ENCODE results near the gene CDH16. TPM values are rescaled to one million over a fixed set of nuclear protein-coding genes. Genes with fewer than 3 reads are reported as not detected.
A peak's percentile ranks its signal among the peaks of the same experiment; 100 is the strongest.
"Not testable (repeated sequence)": the region's sequence is repeated elsewhere in the genome, so short reads cannot be mapped to it uniquely, and the experiment has no call there.

The CDH16 gene
- total RNA-seq, 2 experiments from 2014 or later: not detected

- Mint-ChIP-seq H3K9me3 (no peaks in the 10 kb centered on the region), H3K27ac (no peak overlapping the region), H3K4me1 (ENCODE audit: low read depth) (peaks cover 19% of the 10 kb centered on the region), H3K4me3 (no peak overlapping the region), H3K36me3 (peaks cover 14% of the 10 kb centered on the region), H3K27me3 (peaks cover 20% of the 10 kb centered on the region)
- no peak for DNase-seq
- intact Hi-C loops (cut with micrococcal nuclease): loop anchor here (2.0 kb wide), 2 partner anchors 51 to 213 kb away; partner anchors contain the start of genes FBXL8 and TRADD
- CTCF ChIA-PET: interaction anchor here (0.6 kb wide), 1 partner anchor 96 kb away, joined by 4 read pairs; no protein-coding TSS in a partner anchor
- POLR2A ChIA-PET: interaction anchor here (0.8 kb wide), 1 partner anchor 50 kb away, joined by 3 read pairs; no protein-coding TSS in a partner anchor
Observed at GRCh38 chr16:66945939-66946338, 27.3 kb upstream of the CDH16 start.

- Mint-ChIP-seq H3K27me3 (peaks cover 16% of the 10 kb centered on the region), H3K4me1 (ENCODE audit: low read depth) (peaks cover 15% of the 10 kb centered on the region), H3K36me3 (peaks cover 13% of the 10 kb centered on the region)
- DNase-seq; intact Hi-C loops (cut with micrococcal nuclease); H3K9me3 Mint-ChIP-seq; H3K27ac Mint-ChIP-seq; POLR2A ChIA-PET; H3K4me3 Mint-ChIP-seq: not testable (repeated sequence)
- CTCF ChIA-PET: interaction anchor here (0.8 kb wide), 1 partner anchor 9 kb away, joined by 3 read pairs; no protein-coding TSS in a partner anchor
Observed at GRCh38 chr16:66944971-66945370, 26.3 kb upstream of the CDH16 start.

GRCh38 chr16:66944054-66944441, 25.4 kb upstream of the CDH16 start:
- intact Hi-C loops (cut with micrococcal nuclease): no loop called here
- no peak overlapping the region for H3K4me3 Mint-ChIP-seq
- DNase-seq: no peak
- H3K27me3 Mint-ChIP-seq: peaks cover 7% of the 10 kb centered on the region
- ChIA-PET POLR2A (no interaction called here), CTCF (interaction anchor here (0.6 to 1.3 kb wide), 2 partner anchors 75 to 211 kb away, joined by 3 to 6 read pairs; no protein-coding TSS in a partner anchor)
- peaks cover 13% of the 10 kb centered on the region for H3K36me3 Mint-ChIP-seq
- no peaks in the 10 kb centered on the region for H3K9me3 Mint-ChIP-seq
- no peak overlapping the region for H3K27ac Mint-ChIP-seq
- peaks cover 12% of the 10 kb centered on the region for H3K4me1 Mint-ChIP-seq (ENCODE audit: low read depth)

- peaks cover 9% of the 10 kb centered on the region for H3K4me1 Mint-ChIP-seq (ENCODE audit: low read depth)
- POLR2A ChIA-PET: no interaction called here
- H3K27ac Mint-ChIP-seq: no peak overlapping the region
- no peak for DNase-seq
- H3K27me3 Mint-ChIP-seq: peaks cover 3% of the 10 kb centered on the region
- H3K4me3 Mint-ChIP-seq: no peak overlapping the region
- CTCF ChIA-PET: interaction anchor here (0.6 to 1.3 kb wide), 4 partner anchors 17 to 212 kb away, joined by 3 to 6 read pairs (median 4); partner anchors contain the start of gene CES3
- H3K9me3 Mint-ChIP-seq: no peaks in the 10 kb centered on the region
- H3K36me3 Mint-ChIP-seq: peaks cover 13% of the 10 kb centered on the region
- intact Hi-C loops (cut with micrococcal nuclease): no loop called here
Observed at GRCh38 chr16:66943426-66944053, 24.9 kb upstream of the CDH16 start.

DNA sequence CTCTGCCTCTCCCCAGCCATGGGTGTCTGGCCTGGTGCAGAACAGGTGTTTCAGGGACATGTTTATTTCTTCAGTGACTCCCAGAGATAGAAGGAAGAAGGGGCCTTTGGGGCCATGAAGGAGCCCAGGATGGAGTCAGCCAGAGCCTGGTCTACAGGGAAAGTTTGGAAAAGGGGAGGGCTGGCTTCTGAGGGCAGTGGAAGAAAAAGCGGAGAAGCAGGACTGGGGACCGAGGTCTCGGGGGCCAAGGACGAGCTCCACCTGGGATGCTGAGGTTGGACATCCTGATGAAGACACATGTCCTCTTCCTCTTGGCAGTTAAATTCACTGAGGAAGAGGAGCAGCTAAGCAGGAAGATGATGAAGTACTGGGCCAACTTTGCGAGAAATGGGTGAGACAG, 24.3 kb upstream of the CDH16 start:
- H3K27me3 Mint-ChIP-seq: no peaks in the 10 kb centered on the region
- POLR2A ChIA-PET: no interaction called here
- no peak overlapping the region for H3K4me3 Mint-ChIP-seq
- H3K36me3 Mint-ChIP-seq: peaks cover 13% of the 10 kb centered on the region
- peaks cover 6% of the 10 kb centered on the region for H3K4me1 Mint-ChIP-seq (ENCODE audit: low read depth)
- CTCF ChIA-PET: interaction anchor here (0.7 to 1.1 kb wide), 3 partner anchors 18 to 242 kb away, joined by 3 to 4 read pairs (median 3); partner anchors contain the start of gene CES3
- intact Hi-C loops (cut with micrococcal nuclease): no loop called here
- DNase-seq: no peak
- H3K9me3 Mint-ChIP-seq: no peaks in the 10 kb centered on the region
- H3K27ac Mint-ChIP-seq: no peak overlapping the region

DNA sequence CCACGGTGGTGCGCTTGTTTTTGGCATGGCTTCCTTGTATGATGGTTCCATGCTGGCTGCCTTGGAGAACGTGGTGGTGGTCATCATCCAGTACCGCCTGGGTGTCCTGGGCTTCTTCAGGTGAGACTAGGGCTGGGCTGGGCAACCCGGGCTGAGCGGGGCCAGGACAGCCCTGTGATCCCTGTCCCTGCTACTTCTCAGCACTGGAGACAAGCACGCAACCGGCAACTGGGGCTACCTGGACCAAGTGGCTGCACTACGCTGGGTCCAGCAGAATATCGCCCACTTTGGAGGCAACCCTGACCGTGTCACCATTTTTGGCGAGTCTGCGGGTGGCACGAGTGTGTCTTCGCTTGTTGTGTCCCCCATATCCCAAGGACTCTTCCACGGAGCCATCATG, 21.6 kb upstream of the CDH16 start:
- Mint-ChIP-seq H3K4me3 (no peak overlapping the region), H3K36me3 (peaks cover 13% of the 10 kb centered on the region), H3K4me1 (ENCODE audit: low read depth) (peaks cover 22% of the 10 kb centered on the region), H3K27me3 (no peaks in the 10 kb centered on the region), H3K9me3 (no peaks in the 10 kb centered on the region), H3K27ac (no peak overlapping the region)
- CTCF ChIA-PET: no interaction called here
- DNase-seq: no peak
- POLR2A ChIA-PET: no interaction called here
- intact Hi-C loops (cut with micrococcal nuclease): no loop called here

- H3K36me3 Mint-ChIP-seq: peaks cover 17% of the 10 kb centered on the region
- no peaks in the 10 kb centered on the region for H3K9me3 Mint-ChIP-seq
- ChIA-PET CTCF (interaction anchor here (1.4 kb wide), 2 partner anchors 12 to 22 kb away, joined by 3 to 5 read pairs; partner anchors contain the start of gene CES3), POLR2A (no interaction called here)
- peaks cover 25% of the 10 kb centered on the region for H3K4me1 Mint-ChIP-seq (ENCODE audit: low read depth)
- no peak for DNase-seq
- intact Hi-C loops (cut with micrococcal nuclease): no loop called here
- H3K27ac Mint-ChIP-seq: no peak overlapping the region
- H3K4me3 Mint-ChIP-seq: no peak overlapping the region
- no peaks in the 10 kb centered on the region for H3K27me3 Mint-ChIP-seq
Observed at GRCh38 chr16:66939366-66939765, 20.7 kb upstream of the CDH16 start.

DNA sequence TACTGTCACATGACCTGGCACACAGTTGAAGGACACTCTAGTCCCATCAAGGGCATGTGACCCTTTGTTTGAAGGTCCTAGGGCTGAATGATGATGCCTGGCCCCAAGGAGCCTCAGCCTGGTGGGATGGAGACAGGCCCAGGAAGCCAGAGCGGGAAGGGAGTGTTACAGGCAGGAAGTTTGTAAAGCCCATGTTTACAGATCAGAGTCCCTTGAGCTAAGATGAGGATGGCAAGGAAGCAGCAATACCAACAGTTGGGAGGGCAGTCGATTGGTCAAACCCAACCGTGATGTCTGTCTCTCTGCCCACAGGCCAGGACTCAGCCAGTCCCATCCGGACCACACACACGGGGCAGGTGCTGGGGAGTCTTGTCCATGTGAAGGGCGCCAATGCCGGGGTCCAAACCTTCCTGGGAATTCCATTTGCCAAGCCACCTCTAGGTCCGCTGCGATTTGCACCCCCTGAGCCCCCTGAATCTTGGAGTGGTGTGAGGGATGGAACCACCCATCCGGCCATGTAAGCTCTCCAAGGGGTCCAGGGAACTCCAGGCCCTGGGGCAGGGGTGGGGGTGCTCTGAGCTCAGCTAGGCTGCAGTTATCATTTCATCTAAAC, 19.1 kb upstream of the CDH16 start:
- H3K9me3 Mint-ChIP-seq: no peaks in the 10 kb centered on the region
- H3K4me3 Mint-ChIP-seq: no peak overlapping the region
- peaks cover 37% of the 10 kb centered on the region for H3K4me1 Mint-ChIP-seq (ENCODE audit: low read depth)
- CTCF ChIA-PET: interaction anchor here (0.7 to 1.4 kb wide), 2 partner anchors 10 to 23 kb away, joined by 4 to 5 read pairs; partner anchors contain the start of gene CES3
- H3K36me3 Mint-ChIP-seq: peaks cover 28% of the 10 kb centered on the region
- intact Hi-C loops (cut with micrococcal nuclease): no loop called here
- H3K27ac Mint-ChIP-seq: no peak overlapping the region
- POLR2A ChIA-PET: no interaction called here
- DNase-seq: no peak
- no peaks in the 10 kb centered on the region for H3K27me3 Mint-ChIP-seq

DNA sequence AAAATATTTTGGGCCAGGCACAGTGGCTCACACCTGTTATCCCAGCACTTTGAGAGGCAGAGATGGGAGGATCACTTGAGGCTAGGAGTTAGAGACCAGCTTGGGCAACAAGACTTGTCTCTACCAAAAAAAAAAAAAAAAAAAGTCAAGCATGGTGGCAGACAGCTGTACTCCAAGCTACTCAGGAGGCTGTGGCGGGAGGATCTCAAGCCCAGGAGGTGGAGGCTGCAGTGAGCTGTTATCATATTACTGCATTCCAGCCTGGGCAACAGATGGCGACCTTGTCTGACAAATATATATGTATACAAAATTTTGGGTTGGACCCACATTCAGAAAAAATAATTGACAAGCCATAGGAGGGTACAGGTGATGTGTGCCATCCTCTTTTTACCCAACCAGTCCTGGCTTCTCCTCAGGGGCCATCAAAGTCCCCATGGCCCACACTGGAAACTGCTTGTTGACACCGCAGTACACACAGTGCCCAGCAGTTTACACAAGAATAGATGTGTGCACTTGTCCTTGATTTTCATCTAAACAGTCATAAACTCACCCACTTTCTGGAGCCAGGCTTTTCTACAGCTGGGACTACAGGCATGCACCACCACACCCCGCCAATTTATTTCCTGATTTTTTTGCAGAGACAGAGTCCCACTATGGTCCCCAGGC, 18.3 kb upstream of the CDH16 start:
- POLR2A ChIA-PET: no interaction called here
- Mint-ChIP-seq H3K36me3 (peaks cover 30% of the 10 kb centered on the region), H3K27me3 (no peaks in the 10 kb centered on the region), H3K9me3 (no peaks in the 10 kb centered on the region), H3K4me1 (ENCODE audit: low read depth) (peaks cover 45% of the 10 kb centered on the region), H3K4me3 (no peak overlapping the region), H3K27ac (no peak overlapping the region)
- intact Hi-C loops (cut with micrococcal nuclease): no loop called here
- no peak for DNase-seq
- CTCF ChIA-PET: interaction anchor here (0.7 to 0.9 kb wide), 2 partner anchors 17 to 62 kb away, joined by 3 read pairs; no protein-coding TSS in a partner anchor

- DNase-seq: no peak
- H3K36me3 Mint-ChIP-seq: peaks cover 29% of the 10 kb centered on the region
- H3K27ac Mint-ChIP-seq: peak overlapping the region; percentile 30
- peaks cover 49% of the 10 kb centered on the region for H3K4me1 Mint-ChIP-seq (ENCODE audit: low read depth)
- H3K4me3 Mint-ChIP-seq: peak overlapping the region; percentile 23
- ChIA-PET POLR2A (no interaction called here), CTCF (interaction anchor here (0.6 to 0.9 kb wide), 3 partner anchors 10 to 62 kb away, joined by 3 read pairs; no protein-coding TSS in a partner anchor)
- H3K9me3 Mint-ChIP-seq: no peaks in the 10 kb centered on the region
- no peaks in the 10 kb centered on the region for H3K27me3 Mint-ChIP-seq
- intact Hi-C loops (cut with micrococcal nuclease): no loop called here
Observed at GRCh38 chr16:66936462-66936861, 17.8 kb upstream of the CDH16 start.

- Mint-ChIP-seq H3K4me3 (peak within 1 kb of the TSS; percentile 100), H3K36me3 (peaks cover 27% of the 10 kb centered on the region), H3K27me3 (no peaks in the 10 kb centered on the region), H3K4me1 (ENCODE audit: low read depth) (peaks cover 49% of the 10 kb centered on the region), H3K27ac (peak within 1 kb of the TSS; percentile 97), H3K9me3 (no peaks in the 10 kb centered on the region)
- no peak for DNase-seq
- intact Hi-C loops (cut with micrococcal nuclease): no loop called here
- CTCF ChIA-PET: no interaction called here
- POLR2A ChIA-PET: no interaction called here
Observed at GRCh38 chr16:66935314-66936011, 16.8 kb upstream of the CDH16 start, which contains the start of gene CES2. TSS of gene CES2 (plus strand) at chr16:66935516. CDS start at chr16:66935636, 120 bp downstream.
